Activated T-helper 1 cell treated with Interleukin-2 at 50 U/mL for 16 hours (primary cell): ENCODE data around the gene APOC3.

Source experiments
- DNase-seq: peaks from one replicate; pipeline ENCODE4 v3.0.0-alpha.2; 2020; ENCODE audit warnings: low read depth

The APOC3 gene

DNA sequence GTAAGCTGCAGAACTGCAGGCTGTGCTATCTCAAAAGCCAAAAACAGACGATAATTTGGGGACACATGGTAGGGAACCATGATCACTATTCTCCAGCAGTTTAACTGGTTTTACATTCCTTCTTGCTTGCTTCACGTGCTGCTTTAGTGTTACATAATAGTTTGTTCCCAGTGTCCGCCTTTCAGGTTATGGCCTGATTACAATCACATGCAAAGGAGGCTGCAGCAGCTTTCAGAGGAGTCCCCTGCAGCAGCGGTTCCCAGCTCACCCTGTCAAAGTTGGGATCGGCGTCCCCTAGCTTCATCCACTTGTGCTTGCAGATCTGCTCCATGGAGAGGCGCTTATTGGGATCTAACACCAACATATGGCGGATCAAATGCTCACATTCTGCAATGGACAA, 46.9 kb downstream of the APOC3 start:
- DNase-seq, result no peak

DNA sequence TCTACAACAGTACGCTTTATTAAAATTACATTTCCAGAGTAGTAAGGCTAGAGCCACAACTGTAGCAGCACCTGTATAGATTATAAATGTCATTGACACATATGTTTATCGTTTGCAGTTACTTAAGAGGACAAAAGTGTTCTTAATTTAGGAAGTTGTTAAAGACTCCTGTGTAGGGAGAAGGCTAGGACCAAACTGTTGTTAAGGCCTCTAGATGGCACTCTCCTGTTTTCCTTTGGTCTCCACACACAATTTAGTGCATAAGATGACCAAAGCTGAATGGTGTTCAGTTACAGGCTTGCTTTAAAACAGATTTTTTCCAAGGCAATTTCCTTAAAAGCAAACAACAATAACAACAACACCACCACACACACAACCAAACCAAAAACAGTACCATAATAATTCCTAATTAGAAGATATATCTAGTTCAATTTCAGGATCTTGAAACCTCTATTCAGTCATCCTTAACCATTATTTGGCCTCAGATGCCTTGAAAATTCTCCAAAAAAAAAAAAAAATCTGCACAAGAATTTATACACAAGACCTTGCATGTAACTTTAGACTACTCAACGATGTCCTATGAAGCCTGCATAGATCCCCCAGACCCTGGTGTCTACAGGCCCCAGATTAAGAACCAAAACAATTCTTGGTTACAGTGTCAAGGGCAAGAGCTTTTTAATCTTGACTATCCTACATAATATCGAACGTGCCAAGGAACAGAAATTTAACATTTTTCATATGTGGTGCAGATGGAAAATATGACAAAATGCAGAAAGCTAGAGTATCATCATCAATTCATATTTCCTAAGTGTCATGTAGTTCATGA, 50.3 kb downstream of the APOC3 start:
- DNase-seq, result no peak

DNA sequence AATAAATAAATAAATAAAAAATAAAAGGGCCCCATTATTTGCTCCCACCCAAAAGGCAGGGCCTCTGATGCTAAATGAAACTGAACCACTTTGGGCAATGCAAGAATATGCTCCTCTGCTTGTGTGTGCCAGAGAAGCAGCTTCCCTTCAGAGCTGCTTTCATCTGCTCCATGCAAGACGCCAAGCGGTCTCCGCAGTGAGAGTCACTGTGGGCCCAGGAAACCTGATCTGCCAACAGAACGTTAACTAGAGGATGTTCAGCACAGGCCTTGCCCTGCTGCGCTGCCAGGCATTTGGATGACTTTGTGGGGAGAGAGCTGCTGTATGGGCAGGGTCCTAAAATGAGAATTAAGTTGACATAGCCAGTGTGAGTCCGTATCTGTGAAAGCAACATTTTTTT, 51.4 kb downstream of the APOC3 start:
- no peak for DNase-seq

DNA sequence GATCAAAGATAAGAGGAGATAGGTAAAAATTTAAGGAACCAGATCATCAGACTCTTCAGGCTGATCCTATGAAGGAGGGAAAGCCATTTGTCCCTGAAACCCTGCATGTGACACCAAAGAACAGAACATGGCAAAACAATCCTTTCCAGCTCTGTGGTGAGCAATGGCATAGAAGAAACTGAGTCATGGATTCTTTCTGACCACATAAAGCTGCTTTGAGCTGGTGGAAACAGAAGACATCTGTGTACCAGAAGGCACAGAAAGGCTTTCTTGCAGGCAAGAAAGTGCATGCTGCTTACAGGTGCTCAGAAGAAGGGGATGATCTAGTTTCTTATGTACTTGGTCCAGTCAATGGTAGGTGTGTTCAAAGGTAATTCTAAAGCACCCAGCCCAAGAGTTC, 52.7 kb downstream of the APOC3 start:
- no peak for DNase-seq
